Measurements from ENCODE around the gene FNDC3B. TPM values are rescaled to one million over a fixed set of nuclear protein-coding genes. Genes with fewer than 3 reads are reported as not detected.

Gene FNDC3B
- total and polyA plus RNA-seq, 2 of the 8 experiments (the other 6 are each of a cell fraction or from before 2014, with no cell fraction given), result 14.1 to 44.4 TPM

DNA sequence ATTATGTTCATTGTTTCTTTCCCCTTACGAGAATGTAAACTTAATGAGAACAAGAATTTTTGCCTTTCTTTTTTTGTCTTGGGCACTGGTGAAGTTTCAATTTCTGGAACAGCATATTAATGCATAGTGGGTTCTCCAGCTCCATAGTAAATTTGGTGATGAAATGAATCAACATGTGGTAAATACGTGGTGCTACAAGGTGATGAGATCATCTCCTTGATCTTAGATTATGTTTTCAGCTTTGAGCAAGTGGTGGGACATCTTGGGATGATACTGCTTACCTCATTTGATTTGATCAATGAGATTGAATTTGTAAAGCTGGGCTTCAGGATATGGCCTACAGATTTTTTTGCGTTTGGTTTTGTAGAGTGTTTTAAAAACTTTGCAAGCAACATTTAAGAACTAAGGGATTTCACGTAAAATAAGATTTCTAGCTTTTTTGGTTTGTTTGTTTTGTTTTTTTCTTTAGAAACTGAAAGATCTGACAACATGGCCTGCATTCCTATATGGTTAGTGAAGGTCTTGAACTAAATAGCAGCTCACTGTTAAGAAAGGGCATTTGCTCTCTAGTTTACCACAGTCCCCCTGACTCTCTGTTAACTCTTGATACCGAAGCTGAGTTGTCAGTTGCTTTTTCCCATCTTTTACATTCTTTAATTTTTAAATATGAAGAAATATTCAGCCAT, 45.6 kb downstream of the FNDC3B start:
- H2AK5ac ChIP-seq (ENCODE audit: low read depth, low read length), result no peak overlapping the region
- no peak overlapping the region for H2BK15ac ChIP-seq (ENCODE audit: low read length)
- no peak overlapping the region for H3K56ac ChIP-seq (replicated peaks; ENCODE audit: insufficient read length, low read depth, low read length)
- DNase-seq (ENCODE audit: low read depth in 1 of 2, low spot score in 2 of 2), result no peak
- no peak overlapping the region for H2BK12ac ChIP-seq (ENCODE audit: low read depth, low read length)
- peaks cover 4 to 7% of the 10 kb centered on the region in 2 experiments; a peak in 3 of 4 replicates for H3K9me3 ChIP-seq (ENCODE audit: insufficient read depth in 2 of 2, low read depth in 1 of 2, low read length in 1 of 2)
- peaks cover 0 to 11% (median 2%) of the 10 kb centered on the region in 4 experiments; a peak in 4 of 8 replicates for H3K36me3 ChIP-seq (ENCODE audit: control insufficient read depth in 2 of 4, insufficient read depth in 4 of 4, low read length in 3 of 4)
- FAIRE-seq, result no peak
- no peak overlapping the region for H3K18ac ChIP-seq (ENCODE audit: extremely low read depth, low read length)
- H3K79me2 ChIP-seq (ENCODE audit: control insufficient read depth in 1 of 2, insufficient read depth in 2 of 2, low read length in 2 of 2), result peaks cover 0 to 97% of the 10 kb centered on the region in 2 experiments; a peak in 3 of 4 replicates
- H2AFZ ChIP-seq (ENCODE audit: low read length), result no peak overlapping the region
- no peaks in the 10 kb centered on the region for H3K23me2 ChIP-seq (ENCODE audit: low read depth, low read length)
- no peak overlapping the region for H4K8ac ChIP-seq (ENCODE audit: extremely low read depth, insufficient read depth, low read length)
- no peak overlapping the region for H3K23ac ChIP-seq (ENCODE audit: insufficient read length)
- no peak overlapping the region for H2BK5ac ChIP-seq (ENCODE audit: low read depth, low read length)
- no peak overlapping the region for H2BK120ac ChIP-seq (replicated peaks; ENCODE audit: low read depth, low read length)
- no peak overlapping the region for H3K4me2 ChIP-seq (ENCODE audit: insufficient read depth in 1 of 2, low read depth in 2 of 2, low read length in 2 of 2)
- no peaks in the 10 kb centered on the region for H3K27me3 ChIP-seq (replicated peaks in 1 of 4; ENCODE audit: control insufficient read depth in 3 of 4, extremely low read depth in 1 of 4, insufficient read depth in 3 of 4, low read length in 3 of 4)
- ChIA-PET POLR2A (ENCODE audit: partially characterized antibody) (interaction anchor here (0.9 to 1.9 kb wide), 4 partner anchors 10 to 19 kb away, joined by 3 to 4 read pairs (median 3); no protein-coding TSS in a partner anchor), CTCF (ENCODE audit: partially characterized antibody) (interaction anchor here (1.1 to 1.5 kb wide), 3 partner anchors 10 to 16 kb away, joined by 3 to 4 read pairs (median 3); no protein-coding TSS in a partner anchor)
- peaks cover 0 to 11% (median 3%) of the 10 kb centered on the region in 4 experiments; a peak in 3 of 7 replicates for H3K4me1 ChIP-seq (replicated peaks in 1 of 4; ENCODE audit: control insufficient read depth in 3 of 4, insufficient read depth in 4 of 4, low read length in 3 of 4)
- no peak overlapping the region for H3K4ac ChIP-seq (replicated peaks; ENCODE audit: insufficient read length, low read depth, low read length)
- H3K9ac ChIP-seq (replicated peaks in 1 of 4; ENCODE audit: extremely low read depth in 1 of 4, low read depth in 3 of 4, low read length in 3 of 4), result no peak overlapping the region
- H3K79me1 ChIP-seq (ENCODE audit: low read depth, low read length), result no peaks in the 10 kb centered on the region; the same call in none of the 2 replicates
- 92% methylated on average over 5 of the region's 5 CpGs; no CpG with 5 or more reads in 1 of the 2 experiments for WGBS, 2 experiments (ENCODE audit: extremely low coverage in 1 of 2, insufficient coverage in 1 of 2, insufficient read length in 1 of 2, insufficient replicate concordance in 2 of 2, low coverage in 1 of 2, low lambda C conversion rate in 2 of 2, missing lambda C conversion rate in 1 of 2)
- no peak overlapping the region for H4K5ac ChIP-seq (ENCODE audit: insufficient read length, low read depth, low read length)
- no peak overlapping the region for H3K4me3 ChIP-seq (ENCODE audit: extremely low read depth in 1 of 4, insufficient read depth in 2 of 4, low read depth in 3 of 4, low read length in 4 of 4)
- peaks cover 0 to 2% of the 10 kb centered on the region in 2 experiments for H4K20me1 ChIP-seq (replicated peaks in 1 of 2; ENCODE audit: control insufficient read depth in 1 of 2, insufficient read depth in 2 of 2, low read length in 2 of 2)
- no peak overlapping the region for H3K14ac ChIP-seq (ENCODE audit: insufficient read length)
- H2BK20ac ChIP-seq (ENCODE audit: low read length), result no peak overlapping the region
- no peak overlapping the region for H3K27ac ChIP-seq (ENCODE audit: low read depth, low read length)
- no peak overlapping the region for H4K91ac ChIP-seq (replicated peaks; ENCODE audit: insufficient read length, low read length)
- TF ChIP-seq POU5F1 (IDR thresholded peaks at IDR 0.05; ENCODE audit: low read depth, low read length) (no peak), ASH2L (IDR thresholded peaks at IDR 0.05; ENCODE audit: low read length) (no peak), SIN3A (conservative IDR thresholded peaks at IDR 0.05 in 1 of 2, IDR thresholded peaks at IDR 0.05 in 1 of 2; ENCODE audit: low read depth in 1 of 2, low read length in 2 of 2) (no peak), BACH1 (IDR thresholded peaks at IDR 0.05; ENCODE audit: low read length) (no peak), TAF7 (optimal IDR thresholded peaks at IDR 0.05; ENCODE audit: borderline replicate concordance, low read depth, low read length) (no peak), SP1 (IDR thresholded peaks at IDR 0.05; ENCODE audit: low read depth, low read length) (no peak), RAD21 (IDR thresholded peaks at IDR 0.05 in 1 of 2, conservative IDR thresholded peaks at IDR 0.05 in 1 of 2; ENCODE audit: low read depth in 2 of 2, low read length in 2 of 2) (no peak), ZNF274 (IDR thresholded peaks at IDR 0.05; ENCODE audit: borderline replicate concordance, extremely low read depth, low read length) (no peak), SUZ12 (IDR thresholded peaks at IDR 0.05; ENCODE audit: low read length) (no peak), CBX8 (IDR thresholded peaks at IDR 0.05; ENCODE audit: borderline replicate concordance, low read depth, low read length) (no peak), JUND (IDR thresholded peaks at IDR 0.05; ENCODE audit: low read length) (no peak)
- TF ChIP-seq, protein P1, sequence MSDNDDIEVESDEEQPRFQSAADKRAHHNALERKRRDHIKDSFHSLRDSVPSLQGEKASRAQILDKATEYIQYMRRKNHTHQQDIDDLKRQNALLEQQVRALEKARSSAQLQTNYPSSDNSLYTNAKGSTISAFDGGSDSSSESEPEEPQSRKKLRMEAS (IDR thresholded peaks at IDR 0.05), result no peak
